Neutrophil (primary cell): ENCODE results near the gene ZNF784.

Experiments used
- H3K27ac ChIP-seq: fragments of 200-600 bp; sonication (generic); 2 replicates; pipeline ENCODE4 v1.5.1; 2016; ENCODE audit warnings: mild to moderate bottlenecking, moderate library complexity
- H3K27me3 ChIP-seq: fragments of 200-600 bp; sonication (generic); 2 replicates; pipeline ENCODE4 v1.6.0; 2016; ENCODE audit warnings: mild to moderate bottlenecking
- H3K36me3 ChIP-seq: fragments of 200-600 bp; sonication (generic); 2 replicates; pipeline ENCODE4 v1.5.1; 2017
- H3K4me1 ChIP-seq, 2 experiments: fragments of 200-600 bp in 1 of 2; sonication (generic) in 1 of 2; 1 replicate in 1 of 2; 2 replicates in 1 of 2; pipeline versions ENCODE4 v1.5.1 to v1.6.1; 2013 to 2016; ENCODE audit warnings: low read depth in 1 of 2, low read length in 1 of 2, mild to moderate bottlenecking in 1 of 2, moderate library complexity in 1 of 2; ENCODE audit not compliant: control insufficient read depth in 1 of 2, insufficient read depth in 1 of 2
- H3K4me3 ChIP-seq, 2 experiments: fragments of 200-600 bp in 1 of 2; sonication (generic) in 1 of 2; 1 replicate in 1 of 2; 2 replicates in 1 of 2; pipeline ENCODE4 v1.5.1; 2013 to 2016; ENCODE audit warnings: low read depth in 1 of 2, low read length in 1 of 2, mild to moderate bottlenecking in 1 of 2, moderate library complexity in 1 of 2
- H3K9me3 ChIP-seq: fragments of 200-600 bp; sonication (generic); 2 replicates; pipeline ENCODE4 v1.5.1; 2016
- TF ChIP-seq, protein P1 (sequence below): fragments of 200-600 bp; sonication (generic); IDR thresholded peaks from 2 replicates; pipeline ENCODE4 v1.5.1; 2016; ENCODE audit warnings: antibody characterized with exemption

The ZNF784 gene

DNA sequence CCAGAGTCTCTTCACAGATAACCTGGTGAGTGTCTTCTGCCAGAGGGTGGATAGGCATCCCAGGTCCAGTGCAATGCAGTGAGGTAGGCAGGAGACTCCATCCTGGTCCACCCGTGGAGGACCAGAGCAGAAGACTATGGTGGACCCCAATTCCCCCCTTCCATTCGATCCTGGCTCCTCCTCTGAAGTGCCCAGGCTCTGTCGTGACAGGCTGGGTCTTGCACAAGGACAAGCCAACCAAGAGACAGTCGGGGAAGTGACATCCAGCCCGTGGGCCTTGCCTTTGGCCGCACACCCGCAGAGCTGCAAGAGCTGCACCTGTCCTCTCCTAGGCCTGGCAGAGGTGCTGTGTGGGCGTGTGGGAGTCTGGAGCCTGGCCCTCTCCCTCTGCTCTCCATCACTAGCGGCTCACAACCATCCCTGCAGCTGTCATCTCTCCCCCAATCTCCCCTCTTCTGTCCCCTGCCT, 3.1 kb downstream of the ZNF784 start:
- H3K9me3 ChIP-seq = no peaks in the 10 kb centered on the region
- peaks cover 80 to 81% of the 10 kb centered on the region in 2 experiments for H3K4me1 ChIP-seq
- TF ChIP-seq, protein P1, sequence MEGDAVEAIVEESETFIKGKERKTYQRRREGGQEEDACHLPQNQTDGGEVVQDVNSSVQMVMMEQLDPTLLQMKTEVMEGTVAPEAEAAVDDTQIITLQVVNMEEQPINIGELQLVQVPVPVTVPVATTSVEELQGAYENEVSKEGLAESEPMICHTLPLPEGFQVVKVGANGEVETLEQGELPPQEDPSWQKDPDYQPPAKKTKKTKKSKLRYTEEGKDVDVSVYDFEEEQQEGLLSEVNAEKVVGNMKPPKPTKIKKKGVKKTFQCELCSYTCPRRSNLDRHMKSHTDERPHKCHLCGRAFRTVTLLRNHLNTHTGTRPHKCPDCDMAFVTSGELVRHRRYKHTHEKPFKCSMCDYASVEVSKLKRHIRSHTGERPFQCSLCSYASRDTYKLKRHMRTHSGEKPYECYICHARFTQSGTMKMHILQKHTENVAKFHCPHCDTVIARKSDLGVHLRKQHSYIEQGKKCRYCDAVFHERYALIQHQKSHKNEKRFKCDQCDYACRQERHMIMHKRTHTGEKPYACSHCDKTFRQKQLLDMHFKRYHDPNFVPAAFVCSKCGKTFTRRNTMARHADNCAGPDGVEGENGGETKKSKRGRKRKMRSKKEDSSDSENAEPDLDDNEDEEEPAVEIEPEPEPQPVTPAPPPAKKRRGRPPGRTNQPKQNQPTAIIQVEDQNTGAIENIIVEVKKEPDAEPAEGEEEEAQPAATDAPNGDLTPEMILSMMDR = no peak
- no peaks in the 10 kb centered on the region for H3K27me3 ChIP-seq
- peaks cover 27% of the 10 kb centered on the region for H3K36me3 ChIP-seq
- H3K27ac ChIP-seq = peak overlapping the region; percentile 96
- H3K4me3 ChIP-seq = peak overlapping the region; percentile 43 to 48

DNA sequence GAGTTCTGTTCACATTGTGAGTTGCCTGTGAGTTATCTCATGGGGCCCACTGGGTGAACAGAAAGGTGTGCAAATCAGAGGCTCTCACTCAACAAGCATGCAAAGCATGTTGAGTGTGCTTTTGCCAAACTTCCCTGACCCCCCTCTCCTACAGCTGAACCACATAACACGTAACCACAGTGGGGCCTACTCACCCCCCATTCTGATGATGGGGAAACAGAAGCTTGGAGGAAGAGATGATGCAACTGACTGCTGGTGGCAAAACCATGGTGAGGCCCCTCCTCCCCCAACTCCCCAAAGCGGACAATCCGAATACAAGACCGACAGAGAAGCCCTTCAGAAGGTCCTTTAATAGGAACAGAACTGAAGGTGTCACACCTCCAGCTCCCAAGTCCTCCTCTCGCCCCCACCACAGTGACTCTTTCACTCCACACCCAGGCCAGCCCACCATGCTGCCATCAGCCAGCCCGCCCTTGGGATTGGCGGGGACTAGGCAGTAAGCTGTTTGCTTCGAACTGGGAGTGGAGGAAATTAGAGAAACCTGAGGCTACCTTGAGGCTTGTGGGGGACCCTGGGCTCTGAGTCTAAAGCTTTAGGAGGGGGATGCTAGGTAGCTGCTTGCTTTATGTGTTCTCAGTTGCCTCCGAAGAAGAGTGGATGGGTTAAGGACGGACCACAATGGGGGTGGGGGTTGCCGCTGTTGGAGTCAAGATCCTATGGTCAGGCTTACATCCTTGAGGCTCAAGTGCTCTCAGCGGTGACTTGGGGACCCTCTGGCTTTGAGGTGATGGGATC, 3.8 kb downstream of the ZNF784 start:
- Histone ChIP-seq H3K36me3 (peaks cover 33% of the 10 kb centered on the region), H3K27me3 (no peaks in the 10 kb centered on the region), H3K4me1 (peaks cover 80 to 81% of the 10 kb centered on the region in 2 experiments), H3K9me3 (no peaks in the 10 kb centered on the region), H3K27ac (peak overlapping the region; percentile 96), H3K4me3 (peak overlapping the region; percentile 43 to 48)
- TF ChIP-seq, protein P1 = no peak

DNA sequence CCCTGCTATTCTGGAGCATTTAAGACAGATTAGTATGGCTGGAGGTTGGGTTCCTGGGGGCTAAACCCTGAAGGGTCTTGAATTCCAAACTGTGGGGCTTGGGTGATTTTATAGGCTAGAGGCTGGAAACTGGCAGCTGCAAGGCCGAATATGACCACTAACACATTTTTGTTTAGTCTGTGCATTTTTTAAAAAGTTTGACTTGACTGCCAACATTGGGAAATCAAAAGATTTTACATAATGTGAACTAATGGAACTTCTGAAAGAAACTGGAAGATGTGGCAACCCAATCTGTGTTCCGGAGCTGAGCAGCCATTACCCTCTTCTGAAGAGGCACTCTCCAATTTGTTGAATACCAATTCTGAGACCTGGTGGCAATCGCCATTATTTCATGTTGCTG, 5.1 kb downstream of the ZNF784 start:
- Histone ChIP-seq H3K27ac (peak overlapping the region; percentile 96), H3K4me3 (peak overlapping the region in 1 of 2 experiments; percentile 0), H3K4me1 (peaks cover 70 to 72% of the 10 kb centered on the region in 2 experiments), H3K36me3 (peaks cover 44% of the 10 kb centered on the region), H3K9me3 (no peaks in the 10 kb centered on the region), H3K27me3 (no peaks in the 10 kb centered on the region)
- TF ChIP-seq, protein P1 = no peak

DNA sequence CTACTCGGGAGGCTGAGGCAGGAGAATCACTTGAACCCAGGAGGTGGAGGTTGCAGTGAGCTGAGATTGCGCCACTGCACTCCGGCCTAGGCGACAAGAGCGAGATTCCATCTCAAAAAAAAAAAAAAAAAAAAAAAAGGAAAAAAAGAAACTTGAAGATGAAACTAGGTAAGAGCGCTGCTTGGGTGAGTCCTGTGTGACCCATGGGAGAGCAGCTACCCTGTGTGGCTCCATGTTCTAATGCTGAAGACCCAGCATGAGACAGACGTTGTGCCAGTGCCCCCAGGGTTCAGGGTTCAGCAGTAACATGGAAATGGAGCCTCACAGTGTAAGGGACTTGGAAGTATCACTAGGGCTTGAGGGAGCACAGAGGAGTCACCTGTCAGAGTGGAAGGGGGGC, 5.9 kb downstream of the ZNF784 start:
- TF ChIP-seq, protein P1 = no peak

DNA sequence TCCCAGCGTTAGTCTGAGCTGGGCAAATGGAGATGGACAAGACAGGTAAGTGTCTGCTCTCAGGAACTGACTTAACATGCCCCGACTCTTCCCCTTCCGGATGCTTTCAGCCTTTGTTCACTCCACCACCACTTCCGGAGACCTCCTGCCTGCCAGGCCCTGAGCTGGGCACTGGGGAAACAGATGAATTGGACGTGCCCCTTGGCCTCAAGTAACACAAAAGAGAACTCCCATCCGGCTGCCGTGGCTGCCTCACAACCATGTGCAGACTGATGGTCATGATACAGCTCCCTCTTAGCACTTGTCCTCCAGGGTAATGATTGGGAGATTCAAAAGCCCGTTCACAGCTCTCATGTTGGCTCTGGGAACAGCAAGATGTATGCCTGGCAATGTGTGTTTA, 6.9 kb downstream of the ZNF784 start:
- Histone ChIP-seq H3K4me1 (peaks cover 55 to 64% of the 10 kb centered on the region in 2 experiments), H3K27ac (peak overlapping the region; percentile 66), H3K27me3 (no peaks in the 10 kb centered on the region), H3K4me3 (no peak overlapping the region), H3K9me3 (no peaks in the 10 kb centered on the region), H3K36me3 (peaks cover 53% of the 10 kb centered on the region)
- TF ChIP-seq, protein P1 = no peak

More for the DNA sequence above, 5.9 kb downstream of the ZNF784 start:
- no peaks in the 10 kb centered on the region for H3K27me3 ChIP-seq
- no peaks in the 10 kb centered on the region for H3K9me3 ChIP-seq
- H3K27ac ChIP-seq = peak overlapping the region; percentile 96
- H3K4me1 ChIP-seq = peaks cover 61 to 67% of the 10 kb centered on the region in 2 experiments
- H3K4me3 ChIP-seq = no peak overlapping the region
- peaks cover 53% of the 10 kb centered on the region for H3K36me3 ChIP-seq
